H1 (cell line): ENCODE measurements around the gene UFM1. TPM values are rescaled to one million over a fixed set of nuclear protein-coding genes. Genes with fewer than 3 reads are reported as not detected.

Source experiments
- CTCF ChIA-PET: fragments of 300-600 bp; sonication (Branson Sonifier 250); formaldehyde crosslinking; loops from one replicate; lab custom pipeline; 2021; ENCODE audit not compliant: partially characterized antibody; lab: Charles Lee
- POLR2A ChIA-PET: fragments of 300-600 bp; sonication (Branson Sonifier 250); formaldehyde crosslinking; loops from one replicate; lab custom pipeline; 2021; ENCODE audit warnings: inconsistent platforms; ENCODE audit not compliant: partially characterized antibody; lab: Charles Lee
- DNase-seq, 2 experiments: peaks; one replicate each; pipeline versions ENCODE4 v3.0.0 to v3.0.0-alpha.2; 2010 to 2022; ENCODE audit warnings: low spot score in 2 of 2, low read depth in 1 of 2, mixed read lengths in 1 of 2
- FAIRE-seq: peaks from 2 replicates; lab custom pipeline; 2011; peaks lifted over from hg19 to GRCh38; lab: Jason Lieb, UNC
- H2AFZ ChIP-seq: 2 replicates; pipeline ENCODE4 v1.8.1; 2012; ENCODE audit warnings: low read length, inconsistent platforms
- H2AK5ac ChIP-seq: 2 replicates; pipeline ENCODE4 v1.6.1; 2013; ENCODE audit warnings: low read depth, low read length
- H2BK120ac ChIP-seq: replicated peaks from 2 replicates; pipeline ENCODE3; 2013; ENCODE audit warnings: low read depth, low read length, inconsistent platforms
- H2BK12ac ChIP-seq: 2 replicates; pipeline ENCODE4 v1.6.1; 2013; ENCODE audit warnings: low read depth, low read length
- H2BK15ac ChIP-seq: 2 replicates; pipeline ENCODE4 v1.6.1; 2013; ENCODE audit warnings: low read length
- H2BK20ac ChIP-seq: 2 replicates; pipeline ENCODE4 v1.6.1; 2013; ENCODE audit warnings: low read length
- H2BK5ac ChIP-seq: 2 replicates; pipeline ENCODE4 v1.6.1; 2013; ENCODE audit warnings: low read depth, low read length
- H3K14ac ChIP-seq: 2 replicates; pipeline ENCODE4 v1.6.1; 2013; ENCODE audit warnings: inconsistent platforms; ENCODE audit not compliant: insufficient read length
- H3K18ac ChIP-seq: 2 replicates; pipeline ENCODE4 v1.6.1; 2013; ENCODE audit warnings: low read length; ENCODE audit errors: extremely low read depth
- H3K23ac ChIP-seq: 2 replicates; pipeline ENCODE4 v1.6.1; 2013; ENCODE audit warnings: inconsistent platforms; ENCODE audit not compliant: insufficient read length
- H3K23me2 ChIP-seq: 2 replicates; pipeline ENCODE4 v1.6.1; 2013; ENCODE audit warnings: low read depth, low read length
- H3K27ac ChIP-seq: 2 replicates; pipeline ENCODE4 v1.6.1; 2011; ENCODE audit warnings: low read depth, low read length, inconsistent platforms
- H3K27me3 ChIP-seq, 4 experiments: replicated peaks in 1 of 4; 1 replicate in 1 of 4; 2 replicates in 3 of 4; pipeline versions ENCODE4 v1.6.1 to v1.8.1; 2011 to 2013; ENCODE audit warnings: low read length in 3 of 4, mild to moderate bottlenecking in 3 of 4, inconsistent platforms in 2 of 4, mixed read lengths in 2 of 4, moderate library complexity in 1 of 4; ENCODE audit not compliant: control insufficient read depth in 3 of 4, insufficient read depth in 3 of 4; ENCODE audit errors: extremely low read depth in 1 of 4
- H3K36me3 ChIP-seq, 4 experiments: 2 replicates each; pipeline versions ENCODE4 v1.6.1 to v1.8.1; 2011 to 2013; ENCODE audit warnings: mild to moderate bottlenecking in 4 of 4, low read length in 3 of 4, moderate library complexity in 2 of 4, control low read depth in 1 of 4, inconsistent platforms in 1 of 4; ENCODE audit not compliant: insufficient read depth in 4 of 4, control insufficient read depth in 2 of 4
- H3K4ac ChIP-seq: replicated peaks from 2 replicates; pipeline ENCODE3; 2013; ENCODE audit warnings: low read length, low read depth, mixed read lengths, inconsistent platforms; ENCODE audit not compliant: insufficient read length
- H3K4me1 ChIP-seq, 4 experiments: replicated peaks in 1 of 4; 1 replicate in 1 of 4; 2 replicates in 3 of 4; pipeline versions ENCODE4 v1.6.1 to v1.8.1; 2011 to 2013; ENCODE audit warnings: low read length in 3 of 4, inconsistent platforms in 2 of 4, mixed read lengths in 1 of 4; ENCODE audit not compliant: insufficient read depth in 4 of 4, control insufficient read depth in 3 of 4
- H3K4me2 ChIP-seq, 2 experiments: 2 replicates each; pipeline versions ENCODE4 v1.6.1 to v1.8.1; 2011 to 2013; ENCODE audit warnings: low read depth in 2 of 2, low read length in 2 of 2, control low read depth in 1 of 2, inconsistent platforms in 1 of 2, mild to moderate bottlenecking in 1 of 2; ENCODE audit not compliant: insufficient read depth in 1 of 2
- H3K4me3 ChIP-seq, 4 experiments: fragments of 200-600, 300-600 bp in 1 of 4; sonication (generic), shearing (Covaris generic), sonication (Bioruptor Twin) in 1 of 4; 2 replicates each; pipeline versions ENCODE4 v1.5.1 to v1.8.1; 2011 to 2016; ENCODE audit warnings: low read length in 4 of 4, low read depth in 3 of 4, control low read depth in 2 of 4, inconsistent platforms in 2 of 4, mild to moderate bottlenecking in 2 of 4, mixed read lengths in 1 of 4, moderate library complexity in 1 of 4; ENCODE audit not compliant: insufficient read depth in 2 of 4; ENCODE audit errors: extremely low read depth in 1 of 4
- H3K56ac ChIP-seq: replicated peaks from 2 replicates; pipeline ENCODE3; 2013; ENCODE audit warnings: low read depth, mild to moderate bottlenecking, mixed read lengths, low read length, inconsistent platforms; ENCODE audit not compliant: insufficient read length
- H3K79me1 ChIP-seq: 2 replicates; pipeline ENCODE4 v1.6.1; 2013; ENCODE audit warnings: low read depth, low read length, control low read depth
- H3K79me2 ChIP-seq, 2 experiments: 2 replicates each; pipeline versions ENCODE4 v1.6.1 to v1.8.1; 2012 to 2013; ENCODE audit warnings: low read length in 2 of 2, mild to moderate bottlenecking in 2 of 2, inconsistent platforms in 1 of 2; ENCODE audit not compliant: insufficient read depth in 2 of 2, control insufficient read depth in 1 of 2
- H3K9ac ChIP-seq, 4 experiments: replicated peaks in 1 of 4; 1 replicate in 1 of 4; 2 replicates in 3 of 4; pipeline versions ENCODE4 v1.6.1 to v1.8.1; 2011 to 2013; ENCODE audit warnings: low read depth in 3 of 4, low read length in 3 of 4, control low read depth in 2 of 4, mild to moderate bottlenecking in 2 of 4, moderate library complexity in 2 of 4, inconsistent platforms in 1 of 4; ENCODE audit errors: extremely low read depth in 1 of 4
- H3K9me3 ChIP-seq, 2 experiments: 2 replicates each; pipeline versions ENCODE4 v1.6.1 to v1.8.1; 2012 to 2013; ENCODE audit warnings: mild to moderate bottlenecking in 2 of 2, moderate library complexity in 2 of 2, control low read depth in 1 of 2, inconsistent platforms in 1 of 2, low read depth in 1 of 2, low read length in 1 of 2, mixed read lengths in 1 of 2; ENCODE audit not compliant: insufficient read depth in 2 of 2
- H4K20me1 ChIP-seq, 2 experiments: replicated peaks in 1 of 2; 2 replicates each; pipeline versions ENCODE3 to v1.8.1; 2011 to 2013; ENCODE audit warnings: inconsistent platforms in 2 of 2, low read length in 2 of 2, mild to moderate bottlenecking in 1 of 2; ENCODE audit not compliant: insufficient read depth in 2 of 2, control insufficient read depth in 1 of 2
- H4K5ac ChIP-seq: 2 replicates; pipeline ENCODE4 v1.6.1; 2013; ENCODE audit warnings: low read length, low read depth, mixed read lengths, inconsistent platforms; ENCODE audit not compliant: insufficient read length
- H4K8ac ChIP-seq: 2 replicates; pipeline ENCODE4 v1.8.0; 2013; ENCODE audit warnings: mild to moderate bottlenecking, moderate library complexity, low read length, inconsistent platforms; ENCODE audit not compliant: insufficient read depth; ENCODE audit errors: extremely low read depth
- H4K91ac ChIP-seq: replicated peaks from 2 replicates; pipeline ENCODE3; 2013; ENCODE audit warnings: low read length, mixed read lengths, inconsistent platforms; ENCODE audit not compliant: insufficient read length
- CEBPB ChIP-seq: IDR thresholded peaks from 2 replicates; pipeline ENCODE4 v1.6.1; 2012; ENCODE audit warnings: low read depth, low read length
- CHD1 ChIP-seq: IDR thresholded peaks from 2 replicates; pipeline ENCODE4 v1.6.1; 2012; ENCODE audit warnings: low read depth, low read length, improper control_type of control experiment
- CHD2 ChIP-seq: IDR thresholded peaks from 2 replicates; pipeline ENCODE4 v1.6.1; 2012; ENCODE audit warnings: low read length, improper control_type of control experiment
- CREB1 ChIP-seq: IDR thresholded peaks from 2 replicates; pipeline ENCODE4 v1.6.1; 2012; ENCODE audit warnings: inconsistent platforms
- KDM5A ChIP-seq: fragments of 200-600 bp; IDR thresholded peaks from 2 replicates; pipeline ENCODE4 v1.7.1; 2012; ENCODE audit warnings: mild to moderate bottlenecking, low read length, inconsistent platforms, mixed read lengths
- RAD21 ChIP-seq, 2 experiments: IDR thresholded peaks in 1 of 2; conservative IDR thresholded peaks in 1 of 2; 2 replicates each; pipeline ENCODE4 v1.6.1; 2011; ENCODE audit warnings: low read depth in 2 of 2, low read length in 2 of 2, improper control_type of control experiment in 1 of 2, inconsistent platforms in 1 of 2, mild to moderate bottlenecking in 1 of 2, moderate library complexity in 1 of 2
- RBBP5 ChIP-seq: IDR thresholded peaks from 2 replicates; pipeline ENCODE4 v1.7.1; 2012; ENCODE audit warnings: low read depth, mild to moderate bottlenecking, inconsistent platforms, low read length, moderate library complexity, borderline replicate concordance
- SAP30 ChIP-seq: fragments of 300-600 bp; sonication (generic); IDR thresholded peaks from 2 replicates; pipeline ENCODE4 v1.7.1; 2012; ENCODE audit warnings: low read length, moderate library complexity, mild to moderate bottlenecking, inconsistent platforms; ENCODE audit not compliant: insufficient read depth, insufficient replicate concordance
- SIX5 ChIP-seq: IDR thresholded peaks from 2 replicates; pipeline ENCODE4 v1.6.1; 2011; ENCODE audit warnings: mild to moderate bottlenecking, low read depth, low read length
- SUZ12 ChIP-seq: fragments of 200-600 bp; sonication (generic); IDR thresholded peaks from 2 replicates; pipeline ENCODE4 v1.6.1; 2012; ENCODE audit warnings: mild to moderate bottlenecking, inconsistent platforms, low read length, moderate library complexity, mixed read lengths
- WGBS, 2 experiments: shearing (Covaris generic) in 1 of 2; methylation state at CpG; one replicate each; pipeline versions ENCODE4 v1.1.6 to v1.1.7; 2013 to 2015; ENCODE audit warnings: low lambda C conversion rate in 2 of 2, mixed read lengths in 2 of 2, inconsistent platforms in 1 of 2, low coverage in 1 of 2, missing lambda C conversion rate in 1 of 2; ENCODE audit not compliant: insufficient replicate concordance in 2 of 2, insufficient coverage in 1 of 2, insufficient read length in 1 of 2; ENCODE audit errors: extremely low coverage in 1 of 2, missing lambda C conversion rate in 1 of 2; 5-methylcytosine and 5-hydroxymethylcytosine counted together
- polyA plus RNA-seq, 7 experiments: library from polyadenylated mRNA; depleted of rRNA in 3 of 7; stranded (reverse) in 5 of 7; unstranded in 2 of 7; fragments of >200 nt in 5 of 7; fragments of 200-250 nt in 2 of 7; gene quantifications; 1 replicate in 5 of 7; 2 replicates in 1 of 7; 4 replicates in 1 of 7; pipeline versions ENCODE4 v1.2.1 to v1.2.3, GENCODE V29; 2011 to 2013; ENCODE audit warnings: missing spikeins in 2 of 7, mixed read lengths in 2 of 7
- total RNA-seq: library from RNA; stranded (reverse); fragmentation: NEBNext Ultra II Directional; extraction: Animal tissue kit (Norgen Biotek cat#: 25700); gene quantifications from 2 replicates; pipeline ENCODE4 v1.2.1, GENCODE V29; 2021

The UFM1 gene
- total and polyA plus RNA-seq, 2 of the 8 experiments (the other 6 are each of a cell fraction or from before 2014, with no cell fraction given): 16.0 to 34.3 TPM

- Histone ChIP-seq H3K9me3 (no peaks in the 10 kb centered on the region), H3K14ac (no peak overlapping the region), H3K27me3 (no peaks in the 10 kb centered on the region), H3K27ac (no peak overlapping the region), H2BK12ac (no peak overlapping the region), H3K23ac (no peak overlapping the region), H4K5ac (no peak overlapping the region), H3K79me1 (no peaks in the 10 kb centered on the region), H2BK5ac (no peak overlapping the region), H3K4me2 (no peak overlapping the region), H3K18ac (no peak overlapping the region), H2AFZ (no peak overlapping the region), H2BK15ac (no peak overlapping the region), H2BK20ac (no peak overlapping the region), H3K79me2 (no peaks in the 10 kb centered on the region), H4K8ac (no peak overlapping the region), H3K9ac (no peak overlapping the region), H3K36me3 (peaks cover 2 to 26% (median 13%) of the 10 kb centered on the region in 4 experiments; a peak in 5 of 8 replicates), H2AK5ac (no peak overlapping the region), H4K91ac (no peak overlapping the region), H3K56ac (no peak overlapping the region), H3K4me3 (no peak overlapping the region), H4K20me1 (no peaks in the 10 kb centered on the region), H3K23me2 (no peaks in the 10 kb centered on the region), H2BK120ac (no peak overlapping the region), H3K4me1 (no peaks in the 10 kb centered on the region), H3K4ac (no peak overlapping the region)
- ChIA-PET POLR2A (no interaction called here), CTCF (no interaction called here)
- TF ChIP-seq SIX5 (no peak), CREB1 (no peak), CHD2 (no peak), RBBP5 (no peak), CEBPB (no peak), RAD21 (IDR thresholded peaks at IDR 0.05 in 1 of 2, conservative IDR thresholded peaks at IDR 0.05 in 1 of 2; ENCODE audit: low read depth in 2 of 2, low read length in 2 of 2) (no peak), KDM5A (no peak), SUZ12 (no peak), SAP30 (no peak), CHD1 (no peak)
- no peak for FAIRE-seq
- DNase-seq: no peak
- 93% methylated on average over 3 of the region's 3 CpGs; no CpG with 5 or more reads in 1 of the 2 experiments for WGBS, 2 experiments
Measured at GRCh38 chr13:38365661-38366060, 16.0 kb downstream of the UFM1 start.
